ENCODE data around the gene VWA7.

Gene VWA7

DNA sequence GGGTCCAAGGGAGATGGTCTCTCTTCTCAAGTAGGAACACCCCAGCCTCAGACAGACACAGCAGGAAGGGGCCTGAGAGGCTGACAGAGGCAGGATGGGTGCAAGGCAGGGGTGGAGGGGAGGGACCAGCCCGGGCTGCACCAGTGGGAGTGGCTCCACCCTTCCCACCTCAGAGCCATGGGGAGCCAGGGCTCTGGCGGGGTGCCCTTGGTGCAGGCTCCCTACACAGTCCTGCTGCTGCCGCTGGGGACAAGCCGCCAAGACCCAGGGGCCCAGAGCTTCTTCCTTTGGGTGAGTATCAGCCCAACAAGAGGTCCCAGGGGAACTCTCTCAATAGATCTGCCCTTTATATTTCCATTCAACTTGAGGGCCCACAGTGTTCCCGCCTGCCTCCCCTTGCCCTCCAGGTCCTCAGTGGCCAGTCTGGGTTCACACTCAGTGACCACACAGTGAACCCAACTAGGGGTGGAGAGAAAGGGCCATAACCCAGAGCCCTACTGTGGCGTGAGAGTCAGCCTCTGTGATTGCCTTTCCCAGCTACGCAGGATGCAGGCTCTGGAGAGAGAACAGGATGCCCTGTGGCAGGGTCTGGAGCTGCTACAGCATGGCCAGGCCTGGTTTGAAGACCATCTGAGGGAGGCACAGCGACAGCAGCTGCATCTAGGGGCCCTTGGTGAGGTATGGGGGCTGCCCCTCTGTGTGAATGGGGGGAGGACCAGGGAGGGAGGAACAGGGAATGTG lies 14.1 kb downstream of the VWA7 start:
- H3K9ac ChIP-seq (ENCODE audit: low read depth, low read length): no peak overlapping the region
- H4K20me1 ChIP-seq (ENCODE audit: insufficient read depth, low read length): peaks cover 4% of the 10 kb centered on the region; the same call in 1 of the 2 replicates
- DNase-seq: no peak
- no peaks in the 10 kb centered on the region for H3K79me2 ChIP-seq (ENCODE audit: insufficient read depth, low read length)
- no peaks in the 10 kb centered on the region for H3K4me1 ChIP-seq (ENCODE audit: insufficient read depth, low read length)
- H3K9me3 ChIP-seq (ENCODE audit: insufficient read depth, low read length, severe bottlenecking): no peaks in the 10 kb centered on the region
- H3K4me3 ChIP-seq (ENCODE audit: low read depth in 1 of 2, low read length in 2 of 2): no peak overlapping the region
- no peaks in the 10 kb centered on the region for H3K27me3 ChIP-seq (ENCODE audit: insufficient read depth, low read length, poor library complexity)
- ATAC-seq (ENCODE audit: insufficient read depth, low read depth): peak; percentile 26
- TF ChIP-seq, protein P1, sequence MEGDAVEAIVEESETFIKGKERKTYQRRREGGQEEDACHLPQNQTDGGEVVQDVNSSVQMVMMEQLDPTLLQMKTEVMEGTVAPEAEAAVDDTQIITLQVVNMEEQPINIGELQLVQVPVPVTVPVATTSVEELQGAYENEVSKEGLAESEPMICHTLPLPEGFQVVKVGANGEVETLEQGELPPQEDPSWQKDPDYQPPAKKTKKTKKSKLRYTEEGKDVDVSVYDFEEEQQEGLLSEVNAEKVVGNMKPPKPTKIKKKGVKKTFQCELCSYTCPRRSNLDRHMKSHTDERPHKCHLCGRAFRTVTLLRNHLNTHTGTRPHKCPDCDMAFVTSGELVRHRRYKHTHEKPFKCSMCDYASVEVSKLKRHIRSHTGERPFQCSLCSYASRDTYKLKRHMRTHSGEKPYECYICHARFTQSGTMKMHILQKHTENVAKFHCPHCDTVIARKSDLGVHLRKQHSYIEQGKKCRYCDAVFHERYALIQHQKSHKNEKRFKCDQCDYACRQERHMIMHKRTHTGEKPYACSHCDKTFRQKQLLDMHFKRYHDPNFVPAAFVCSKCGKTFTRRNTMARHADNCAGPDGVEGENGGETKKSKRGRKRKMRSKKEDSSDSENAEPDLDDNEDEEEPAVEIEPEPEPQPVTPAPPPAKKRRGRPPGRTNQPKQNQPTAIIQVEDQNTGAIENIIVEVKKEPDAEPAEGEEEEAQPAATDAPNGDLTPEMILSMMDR (IDR thresholded peaks at IDR 0.05; ENCODE audit: borderline replicate concordance, extremely low read depth, low read length, poor library complexity, severe bottlenecking): no peak
- no peak for TF ChIP-seq EZH2 (IDR thresholded peaks at IDR 0.05; ENCODE audit: borderline replicate concordance, low read depth, low read length, severe bottlenecking)
- H2AFZ ChIP-seq (ENCODE audit: low read depth, low read length): no peak overlapping the region
- no peak overlapping the region for H3K4me2 ChIP-seq (ENCODE audit: insufficient read depth, low read length)
- no peak overlapping the region for H3K27ac ChIP-seq (ENCODE audit: low read length)
- peaks cover 63% of the 10 kb centered on the region for H3K36me3 ChIP-seq (ENCODE audit: insufficient read depth, low read length)

DNA sequence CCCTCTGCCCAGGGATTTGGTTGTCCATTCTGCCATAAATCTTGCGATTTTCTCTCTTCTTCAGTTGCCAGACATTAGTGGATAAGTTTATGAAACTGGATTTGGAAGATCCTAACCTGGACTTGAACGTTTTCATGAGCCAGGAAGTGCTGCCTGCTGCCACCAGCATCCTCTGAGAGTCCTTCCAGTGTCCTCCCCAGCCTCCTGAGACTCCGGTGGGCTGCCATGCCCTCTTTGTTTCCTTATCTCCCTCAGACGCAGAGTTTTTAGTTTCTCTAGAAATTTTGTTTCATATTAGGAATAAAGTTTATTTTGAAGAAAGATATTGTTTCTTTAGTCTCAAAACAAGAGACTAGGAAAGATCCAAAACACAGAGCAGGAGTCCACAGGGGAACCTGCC lies 14.8 kb downstream of the VWA7 start, which contains the start of gene SAPCD1:
TSS of gene SAPCD1 (plus strand) at position 301 of the 400 bp plus-strand sequence. CDS start 399 bp downstream, outside the sequence.
- ATAC-seq (ENCODE audit: insufficient read depth, low read depth): no peak
- H3K9ac ChIP-seq (ENCODE audit: low read depth, low read length): no peak within 1 kb of the TSS
- no peak within 1 kb of the TSS for H3K4me3 ChIP-seq (ENCODE audit: low read depth in 1 of 2, low read length in 2 of 2)
- H3K9me3 ChIP-seq (ENCODE audit: insufficient read depth, low read length, severe bottlenecking): no peaks in the 10 kb centered on the region
- H3K27ac ChIP-seq (ENCODE audit: low read length): no peak within 1 kb of the TSS
- H2AFZ ChIP-seq (ENCODE audit: low read depth, low read length): no peak within 1 kb of the TSS
- TF ChIP-seq EZH2 (IDR thresholded peaks at IDR 0.05; ENCODE audit: borderline replicate concordance, low read depth, low read length, severe bottlenecking): no peak
- TF ChIP-seq, protein P1 (IDR thresholded peaks at IDR 0.05; ENCODE audit: borderline replicate concordance, extremely low read depth, low read length, poor library complexity, severe bottlenecking): no peak
- no peak within 1 kb of the TSS for H3K4me2 ChIP-seq (ENCODE audit: insufficient read depth, low read length)
- H3K27me3 ChIP-seq (ENCODE audit: insufficient read depth, low read length, poor library complexity): no peaks in the 10 kb centered on the region
- no peaks in the 10 kb centered on the region for H3K79me2 ChIP-seq (ENCODE audit: insufficient read depth, low read length)
- H3K4me1 ChIP-seq (ENCODE audit: insufficient read depth, low read length): no peaks in the 10 kb centered on the region
- no peak for DNase-seq
- peaks cover 4% of the 10 kb centered on the region; the same call in 1 of the 2 replicates for H4K20me1 ChIP-seq (ENCODE audit: insufficient read depth, low read length)
- H3K36me3 ChIP-seq (ENCODE audit: insufficient read depth, low read length): peaks cover 70% of the 10 kb centered on the region

DNA sequence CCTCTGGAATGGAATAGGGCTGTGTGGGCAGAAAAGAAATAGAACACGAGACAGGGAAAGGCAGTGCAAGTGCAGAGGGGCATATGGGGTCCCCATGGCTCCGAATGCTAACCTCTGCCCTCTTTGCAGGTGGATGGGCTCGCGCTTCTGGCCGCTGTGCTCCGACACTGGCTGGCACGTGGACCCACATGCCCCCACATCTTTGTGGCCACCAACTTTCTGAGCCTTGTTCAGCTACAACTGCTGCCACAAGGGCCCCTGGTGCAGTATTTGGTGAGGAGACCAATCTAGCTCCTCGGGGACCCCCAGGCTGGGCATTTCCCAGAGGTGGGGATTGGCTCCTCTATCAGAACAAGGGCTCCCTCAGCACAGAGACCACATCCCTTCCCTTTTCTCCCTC lies 15.8 kb downstream of the VWA7 start:
- Histone ChIP-seq H3K27ac (ENCODE audit: low read length) (no peak overlapping the region), H3K36me3 (ENCODE audit: insufficient read depth, low read length) (peaks cover 72% of the 10 kb centered on the region), H4K20me1 (ENCODE audit: insufficient read depth, low read length) (peaks cover 4% of the 10 kb centered on the region; the same call in 1 of the 2 replicates), H3K4me2 (ENCODE audit: insufficient read depth, low read length) (no peak overlapping the region), H3K4me1 (ENCODE audit: insufficient read depth, low read length) (no peaks in the 10 kb centered on the region), H3K4me3 (ENCODE audit: low read depth in 1 of 2, low read length in 2 of 2) (no peak overlapping the region), H3K27me3 (ENCODE audit: insufficient read depth, low read length, poor library complexity) (no peaks in the 10 kb centered on the region), H2AFZ (ENCODE audit: low read depth, low read length) (no peak overlapping the region), H3K9ac (ENCODE audit: low read depth, low read length) (no peak overlapping the region), H3K9me3 (ENCODE audit: insufficient read depth, low read length, severe bottlenecking) (no peaks in the 10 kb centered on the region), H3K79me2 (ENCODE audit: insufficient read depth, low read length) (no peaks in the 10 kb centered on the region)
- ATAC-seq (ENCODE audit: insufficient read depth, low read depth): no peak
- no peak for DNase-seq
- TF ChIP-seq EZH2 (IDR thresholded peaks at IDR 0.05; ENCODE audit: borderline replicate concordance, low read depth, low read length, severe bottlenecking): no peak
- TF ChIP-seq, protein P1 (IDR thresholded peaks at IDR 0.05; ENCODE audit: borderline replicate concordance, extremely low read depth, low read length, poor library complexity, severe bottlenecking): no peak

Data from DND-41 (cell line).